Cerebellar cortex (tissue), 1 donor: ENCODE data around the gene RALGAPA2.
A peak's percentile ranks its signal among the peaks of the same experiment; 100 is the strongest.

Experiments
- DNase-seq: peaks from one replicate; pipeline ENCODE4 v3.0.0-alpha.2; 2015; ENCODE audit warnings: low spot score

RALGAPA2 gene

DNA sequence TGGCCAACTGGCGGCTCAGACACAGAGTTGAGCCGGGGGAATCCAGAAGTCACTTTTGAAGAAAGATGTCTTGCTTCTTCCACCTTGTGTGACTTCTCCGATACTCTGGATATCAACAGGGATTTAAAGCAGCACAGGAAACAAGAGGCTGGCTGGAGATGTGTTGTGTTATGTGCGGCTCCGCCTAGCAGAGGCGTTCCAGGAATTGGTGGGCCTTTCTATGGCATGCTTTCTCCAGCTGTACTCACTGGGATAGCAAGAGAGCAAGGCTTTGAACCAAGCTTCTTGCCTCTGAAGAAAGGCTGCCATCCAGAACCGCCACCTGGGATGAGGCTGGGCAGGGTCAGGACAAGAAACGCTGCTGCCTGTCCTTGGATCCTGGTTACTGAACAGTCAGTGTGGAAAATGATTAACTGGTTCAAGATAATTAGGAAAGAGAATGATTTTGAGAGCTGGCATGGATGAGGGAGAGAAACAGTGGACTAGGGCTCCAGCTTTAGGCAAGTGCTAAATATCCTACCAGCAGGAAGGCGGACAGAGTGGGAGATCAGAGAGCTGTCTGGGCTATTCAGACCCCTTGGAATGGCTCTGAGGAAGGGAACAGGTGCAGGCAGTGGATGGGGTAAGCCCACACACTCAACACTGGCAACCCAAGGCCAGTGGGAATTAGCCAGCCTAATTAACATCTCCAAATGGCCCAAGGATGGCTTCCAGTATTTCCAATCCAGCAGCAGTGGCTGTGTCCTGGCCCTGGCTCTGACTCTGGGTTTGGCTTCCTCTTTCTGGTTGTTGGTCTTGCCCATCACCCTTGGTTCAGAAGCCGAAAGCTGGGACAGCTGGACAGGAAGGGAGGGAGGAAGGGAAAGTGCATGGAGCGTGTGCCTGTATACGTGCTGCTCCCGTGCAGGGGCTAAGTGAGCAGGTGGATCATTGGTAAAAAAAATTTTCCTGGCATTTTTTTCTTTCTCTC lies 312.6 kb downstream of the RALGAPA2 start:
- DNase-seq: no peak

DNA sequence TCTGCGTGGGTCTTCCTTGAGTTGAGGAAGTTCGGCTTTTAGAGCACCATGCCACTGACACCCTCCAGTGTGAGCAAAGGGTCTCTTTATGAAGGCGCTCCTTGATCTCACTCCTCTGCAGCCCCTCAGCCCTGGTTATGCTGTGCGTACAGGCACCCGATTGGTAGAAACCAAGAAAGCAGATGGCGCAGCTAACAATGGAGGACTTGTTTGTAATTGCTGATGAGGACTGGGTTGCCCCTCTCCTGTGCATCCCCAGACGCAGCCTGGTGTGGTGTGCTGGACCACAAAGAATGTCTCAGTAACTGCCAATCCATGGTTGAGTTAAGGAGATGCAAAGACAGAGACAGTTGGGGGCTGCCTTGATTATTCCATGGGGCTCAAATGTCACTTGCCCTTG lies 314.3 kb downstream of the RALGAPA2 start:
- DNase-seq: no peak

DNA sequence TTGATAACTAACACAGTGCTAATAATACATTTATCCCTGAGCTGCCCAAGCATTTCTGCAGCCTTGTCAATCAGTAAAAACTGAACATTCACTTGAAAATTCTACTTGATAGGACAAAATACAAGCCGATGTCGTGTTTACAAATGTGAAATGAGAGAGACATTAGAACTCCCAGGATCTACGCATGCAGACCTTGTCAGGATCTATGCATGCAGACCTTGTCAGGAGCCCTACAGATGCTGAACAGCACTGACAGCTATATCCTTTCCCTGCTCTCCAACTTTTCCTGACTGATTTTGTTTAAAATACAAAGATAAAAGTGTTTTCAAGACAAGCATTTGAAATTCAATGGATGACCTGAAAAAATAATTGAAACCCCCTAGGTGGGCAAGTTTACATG lies 315.6 kb downstream of the RALGAPA2 start:
- no peak for DNase-seq

DNA sequence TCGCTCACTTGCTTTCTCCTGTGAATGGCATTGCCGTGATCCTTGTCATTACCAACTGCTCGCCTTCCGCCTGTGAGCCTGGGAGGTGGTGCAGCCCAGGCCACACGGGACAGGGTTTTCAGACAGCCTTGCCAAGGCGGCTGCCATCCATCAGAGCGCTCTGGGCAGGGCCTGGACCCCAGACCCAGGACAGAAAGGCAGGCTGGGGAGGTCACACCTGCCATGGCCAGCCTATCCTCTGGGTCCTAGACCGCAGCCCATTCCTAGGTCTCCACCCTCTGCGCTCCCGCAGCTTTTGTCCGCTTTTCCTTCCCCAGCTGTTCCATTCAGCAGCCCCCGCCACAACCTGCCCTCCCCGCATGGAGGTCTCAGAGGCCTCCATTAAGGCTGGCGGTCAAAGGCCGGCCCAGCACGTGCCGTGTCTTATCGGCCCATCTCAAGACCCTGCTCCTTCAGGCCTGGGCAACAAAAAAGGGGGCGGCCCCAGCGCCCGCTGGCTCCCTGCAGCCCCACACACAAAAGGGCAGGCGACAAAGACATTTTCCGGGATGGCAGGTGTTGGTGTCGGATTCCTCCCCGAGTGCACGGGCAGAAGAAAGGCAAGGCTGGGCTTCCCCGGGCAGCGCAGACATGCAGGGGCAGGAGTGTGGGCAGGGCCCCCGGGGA lies 316.4 kb downstream of the RALGAPA2 start:
- DNase-seq: no peak

DNA sequence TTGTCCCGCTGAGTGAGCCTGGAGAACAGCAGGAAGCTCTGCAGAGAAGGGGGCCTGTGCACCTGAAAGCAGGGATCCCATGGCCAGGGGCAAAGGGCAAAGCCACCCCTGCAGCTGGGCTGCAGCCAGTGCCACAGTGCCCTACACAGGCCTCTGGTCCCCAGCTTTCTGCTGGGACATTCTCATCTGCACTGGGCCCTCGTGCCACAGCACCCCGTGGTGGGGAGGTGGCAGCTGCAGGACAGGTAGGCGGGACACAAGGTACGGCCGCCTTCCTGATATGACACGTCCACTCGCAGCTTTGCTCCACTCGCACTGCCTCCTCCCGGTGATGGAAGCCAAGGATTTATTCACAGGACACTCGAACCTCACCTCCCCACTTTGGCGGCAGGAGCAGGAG lies 317.4 kb downstream of the RALGAPA2 start:
- DNase-seq: no peak

DNA sequence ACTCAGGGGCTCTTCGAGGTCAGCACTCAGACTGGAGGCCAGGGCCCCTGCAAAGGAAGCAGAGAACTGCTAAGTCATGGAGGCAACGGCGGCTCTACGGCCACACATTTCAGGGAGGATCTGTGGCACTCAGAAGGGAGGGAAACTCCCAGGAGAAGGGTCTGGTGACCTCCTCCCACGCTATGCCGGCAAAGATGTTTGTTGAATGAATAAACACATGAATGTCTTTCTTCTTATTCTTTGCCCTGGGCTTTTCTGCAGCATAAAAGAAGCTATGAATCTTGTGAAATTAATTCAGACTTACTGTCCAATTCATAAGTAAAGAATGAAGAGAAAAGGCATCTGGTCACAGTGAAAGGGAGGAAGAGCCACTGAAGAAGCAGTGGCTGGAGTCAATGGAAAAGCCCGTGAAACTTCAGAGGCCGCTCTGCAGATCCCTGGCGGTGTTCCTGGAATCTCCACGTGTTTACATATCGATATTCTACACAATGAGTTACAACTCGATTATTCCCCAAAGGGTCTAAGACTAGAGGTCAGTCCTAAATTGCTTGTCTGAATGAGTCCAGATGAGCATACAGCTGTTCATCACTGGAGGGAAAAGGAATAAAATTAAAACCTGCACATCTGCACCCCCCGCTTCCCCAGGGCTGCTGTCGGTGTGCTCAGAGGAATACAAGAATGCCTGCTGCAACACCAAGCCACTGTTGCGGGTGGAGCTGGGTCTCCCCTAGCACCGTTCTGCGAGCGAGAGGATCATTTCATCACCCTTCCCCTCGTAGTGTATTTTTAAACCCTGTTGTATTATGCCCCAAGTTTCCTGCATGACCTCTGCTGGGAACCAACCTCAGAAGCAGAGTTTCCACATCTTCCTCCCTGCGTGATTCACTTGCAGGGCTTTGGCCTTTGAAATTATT lies 319.0 kb downstream of the RALGAPA2 start:
- DNase-seq: no peak

DNA sequence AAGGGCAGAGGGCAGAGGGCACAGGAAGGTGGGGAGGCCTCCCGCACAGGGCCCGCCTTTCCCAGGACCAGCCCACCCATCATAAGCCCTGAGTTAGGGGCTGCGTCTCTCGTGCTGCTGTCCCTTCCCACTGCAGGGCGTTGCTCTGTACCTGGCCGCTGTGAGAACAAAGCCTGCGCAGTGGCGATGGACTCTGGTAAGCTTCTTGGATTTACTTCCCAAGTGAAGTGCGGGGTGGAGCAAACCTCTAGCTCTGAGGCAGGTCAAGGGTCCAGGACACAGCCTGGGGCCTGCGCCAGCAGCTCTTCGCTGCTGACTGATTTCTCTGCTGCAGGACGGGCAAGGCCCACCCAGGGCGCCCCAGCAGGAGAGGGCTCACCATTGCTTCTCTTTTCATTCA lies 320.7 kb downstream of the RALGAPA2 start:
- DNase-seq: no peak

DNA sequence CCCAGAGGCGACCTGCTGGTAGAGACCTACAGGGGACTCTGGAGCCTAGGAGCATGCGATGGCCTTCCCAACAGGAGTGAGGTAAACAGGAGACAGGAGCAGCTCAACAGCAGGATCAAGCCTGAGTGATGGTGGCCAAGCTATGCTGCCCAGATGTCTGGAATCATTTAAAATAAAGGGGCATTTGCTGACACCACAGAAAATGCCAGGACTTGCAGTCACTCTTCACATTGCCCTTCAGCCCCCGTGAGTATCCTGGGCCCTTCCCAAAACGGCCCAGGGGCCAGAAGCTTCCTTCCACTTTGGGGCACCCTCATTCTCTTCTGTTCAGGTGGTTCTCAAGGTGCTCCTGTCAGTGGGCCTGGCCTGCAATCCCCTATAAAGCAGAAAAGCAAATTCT lies 321.3 kb downstream of the RALGAPA2 start:
- no peak for DNase-seq

DNA sequence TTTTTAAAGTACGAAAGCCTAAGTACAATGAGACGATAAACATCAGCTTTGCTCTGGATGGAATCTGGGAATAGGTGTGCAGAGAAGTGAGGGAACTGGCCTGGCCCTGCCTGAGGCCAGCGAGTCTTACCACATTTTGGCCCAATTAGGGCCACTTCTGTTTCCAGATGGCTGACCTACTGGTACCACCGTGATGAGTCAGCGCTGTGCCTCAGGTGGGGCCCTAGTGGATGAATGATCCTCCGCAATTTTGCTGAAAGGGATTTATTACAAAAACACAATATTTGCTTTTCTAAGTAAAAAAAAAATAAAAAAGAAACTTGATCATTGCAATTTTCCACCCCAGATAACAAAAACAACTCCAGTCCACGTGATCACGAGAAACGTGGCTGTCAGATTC lies 322.1 kb downstream of the RALGAPA2 start:
- DNase-seq: no peak

DNA sequence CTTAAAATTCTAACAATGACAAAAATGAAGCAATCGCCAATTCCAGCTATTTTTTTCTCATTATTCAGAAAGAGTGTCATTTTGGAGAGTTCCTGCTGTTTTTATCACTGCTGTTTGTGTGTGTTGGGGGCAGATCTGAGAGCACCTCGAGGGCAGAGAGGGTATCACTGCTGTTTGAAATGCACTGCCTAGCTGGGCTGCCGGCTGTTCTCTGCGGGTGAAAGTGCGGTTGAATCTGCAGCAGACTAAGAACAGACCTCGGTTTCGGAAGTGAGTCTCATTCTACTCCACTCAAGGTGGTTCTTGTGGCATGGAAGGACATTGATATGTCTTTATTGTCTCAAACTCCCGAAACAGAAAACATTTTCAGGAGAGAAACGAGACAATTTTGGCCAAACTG lies 326.3 kb downstream of the RALGAPA2 start:
- no peak for DNase-seq

DNA sequence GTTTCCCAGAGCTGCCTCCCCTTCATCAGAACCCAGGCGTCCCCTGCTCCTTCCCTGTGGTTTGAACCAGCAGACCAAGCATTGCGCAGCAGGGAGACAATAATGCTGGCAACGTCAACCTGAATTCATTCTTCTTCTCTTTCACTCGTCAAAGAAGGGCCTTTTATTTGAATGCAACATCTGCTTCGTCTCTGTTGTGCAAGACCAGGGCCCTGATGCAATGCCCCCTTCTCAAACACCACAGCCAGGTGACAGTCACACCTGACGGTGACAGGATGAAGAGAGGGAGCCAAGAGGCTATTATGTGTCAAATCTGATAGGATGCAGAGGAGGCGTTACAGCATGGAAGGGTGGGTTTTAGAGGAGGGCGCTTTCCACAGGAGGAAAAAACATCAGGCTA lies 336.6 kb downstream of the RALGAPA2 start:
- DNase-seq: no peak

DNA sequence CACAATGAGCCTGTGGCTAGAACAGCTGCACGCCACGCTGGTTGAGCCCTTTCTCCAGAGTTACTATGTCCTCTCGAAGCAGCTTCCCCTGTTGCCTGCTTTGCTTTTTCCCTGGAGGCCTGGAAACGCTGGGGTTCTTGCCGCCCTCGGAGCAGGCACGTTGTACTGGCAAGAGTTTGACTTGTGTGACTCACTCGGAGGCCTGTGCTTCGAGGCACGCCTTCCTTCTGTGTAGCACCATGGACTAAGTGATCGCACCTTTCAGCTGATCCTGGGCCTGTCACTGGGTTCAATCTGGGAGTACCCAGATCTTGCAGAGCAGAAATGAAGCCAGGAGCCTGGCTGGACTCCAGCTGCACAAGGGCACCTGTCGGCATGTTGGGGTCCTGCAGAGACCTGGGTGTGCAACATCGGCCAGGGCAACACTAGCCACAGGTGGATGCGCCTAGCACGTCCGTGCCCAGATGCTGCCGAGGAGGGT lies 339.3 kb downstream of the RALGAPA2 start:
- DNase-seq: peak; percentile 29

DNA sequence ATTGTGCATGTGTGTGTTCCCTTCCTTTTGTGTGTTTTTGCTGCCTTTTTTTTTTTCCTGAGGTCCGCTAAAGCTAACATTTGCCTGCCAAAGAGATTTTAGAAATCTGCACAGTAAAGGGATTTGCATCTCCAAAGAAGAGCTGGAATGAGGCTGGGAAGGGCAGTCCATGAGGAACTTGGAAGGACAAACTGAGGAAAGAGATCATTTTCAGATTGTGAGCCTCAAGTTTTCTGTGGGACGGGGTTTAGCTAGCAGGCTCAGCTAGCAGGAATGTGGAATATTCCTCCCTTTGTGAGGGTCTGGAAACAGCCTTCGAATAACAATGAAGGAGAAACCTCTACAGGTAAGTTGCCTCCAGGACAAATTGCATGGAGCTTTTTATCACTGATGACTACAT lies 340.8 kb downstream of the RALGAPA2 start:
- peak; percentile 48 for DNase-seq

DNA sequence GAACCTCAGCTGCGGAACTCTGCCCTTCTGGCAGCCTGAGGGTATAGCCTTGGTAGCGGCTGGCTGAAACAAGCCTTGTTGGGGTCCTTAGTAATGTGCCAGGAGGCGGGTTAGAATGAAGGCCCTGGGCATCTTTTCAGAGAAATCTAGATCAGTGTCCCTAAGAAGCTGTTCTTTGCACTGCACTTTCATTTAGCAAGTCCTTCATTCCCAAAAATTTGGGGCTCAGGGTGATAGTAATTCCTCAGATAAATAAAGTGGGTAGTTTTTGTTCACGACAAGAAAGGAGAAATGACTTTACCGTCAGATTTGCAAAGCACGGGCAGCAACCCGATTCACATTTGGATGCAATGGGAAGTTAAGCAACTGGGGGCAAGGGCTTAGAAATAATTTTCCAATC lies 341.4 kb downstream of the RALGAPA2 start:
- no peak for DNase-seq

DNA sequence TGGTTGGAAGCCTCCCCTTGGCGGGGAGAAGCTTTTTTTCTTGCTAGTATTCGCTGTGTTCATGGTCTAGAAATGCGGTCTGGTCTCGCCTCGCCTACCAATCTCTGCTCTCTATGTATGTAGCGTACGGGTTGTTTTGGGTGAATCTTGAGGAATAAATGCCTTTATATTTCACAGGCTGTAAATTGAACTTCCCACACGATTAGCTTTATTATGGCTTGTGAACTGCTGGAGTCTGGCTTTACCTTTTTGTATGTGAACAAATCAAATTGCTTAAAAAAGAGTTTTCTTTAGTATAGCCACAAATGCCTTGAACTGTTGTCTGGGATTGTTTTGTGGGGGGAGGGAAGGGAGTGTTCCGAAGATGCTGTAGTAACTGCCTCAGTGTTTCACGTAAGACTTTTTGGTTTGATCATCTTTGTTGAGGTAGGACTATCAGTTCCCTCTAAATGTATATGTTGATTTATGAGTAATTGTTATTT lies 342.3 kb downstream of the RALGAPA2 start:
- DNase-seq: peak; percentile 61

DNA sequence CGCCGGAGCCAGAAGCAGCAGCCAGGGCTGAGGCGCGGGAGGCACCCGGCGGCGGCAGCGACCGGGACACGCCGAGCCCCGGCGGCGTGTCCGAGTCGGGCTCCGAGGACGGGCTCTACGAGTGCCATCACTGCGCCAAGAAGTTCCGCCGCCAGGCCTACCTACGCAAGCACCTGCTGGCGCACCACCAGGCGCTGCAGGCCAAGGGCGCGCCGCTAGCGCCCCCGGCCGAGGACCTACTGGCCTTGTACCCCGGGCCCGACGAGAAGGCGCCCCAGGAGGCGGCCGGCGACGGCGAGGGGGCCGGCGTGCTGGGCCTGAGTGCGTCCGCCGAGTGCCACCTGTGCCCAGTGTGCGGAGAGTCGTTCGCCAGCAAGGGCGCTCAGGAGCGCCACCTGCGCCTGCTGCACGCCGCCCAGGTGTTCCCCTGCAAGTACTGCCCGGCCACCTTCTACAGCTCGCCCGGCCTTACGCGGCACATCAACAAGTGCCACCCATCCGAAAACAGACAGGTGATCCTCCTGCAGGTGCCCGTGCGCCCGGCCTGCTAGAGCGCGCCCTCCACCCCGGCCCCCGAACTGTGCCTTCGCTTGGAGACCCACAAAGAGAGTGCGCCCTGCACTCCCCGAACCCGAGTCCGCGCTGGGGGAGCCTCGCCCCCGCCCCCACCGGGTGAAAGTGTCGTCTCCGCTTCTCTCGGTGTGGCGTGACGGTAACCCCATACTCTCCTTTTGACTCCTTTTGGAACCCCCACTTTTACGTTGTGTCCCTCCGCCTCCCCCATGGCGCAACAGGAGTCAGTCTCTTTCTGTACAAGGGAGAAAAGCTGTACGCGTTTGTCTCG lies 343.0 kb downstream of the RALGAPA2 start:
- peak; percentile 73 for DNase-seq

DNA sequence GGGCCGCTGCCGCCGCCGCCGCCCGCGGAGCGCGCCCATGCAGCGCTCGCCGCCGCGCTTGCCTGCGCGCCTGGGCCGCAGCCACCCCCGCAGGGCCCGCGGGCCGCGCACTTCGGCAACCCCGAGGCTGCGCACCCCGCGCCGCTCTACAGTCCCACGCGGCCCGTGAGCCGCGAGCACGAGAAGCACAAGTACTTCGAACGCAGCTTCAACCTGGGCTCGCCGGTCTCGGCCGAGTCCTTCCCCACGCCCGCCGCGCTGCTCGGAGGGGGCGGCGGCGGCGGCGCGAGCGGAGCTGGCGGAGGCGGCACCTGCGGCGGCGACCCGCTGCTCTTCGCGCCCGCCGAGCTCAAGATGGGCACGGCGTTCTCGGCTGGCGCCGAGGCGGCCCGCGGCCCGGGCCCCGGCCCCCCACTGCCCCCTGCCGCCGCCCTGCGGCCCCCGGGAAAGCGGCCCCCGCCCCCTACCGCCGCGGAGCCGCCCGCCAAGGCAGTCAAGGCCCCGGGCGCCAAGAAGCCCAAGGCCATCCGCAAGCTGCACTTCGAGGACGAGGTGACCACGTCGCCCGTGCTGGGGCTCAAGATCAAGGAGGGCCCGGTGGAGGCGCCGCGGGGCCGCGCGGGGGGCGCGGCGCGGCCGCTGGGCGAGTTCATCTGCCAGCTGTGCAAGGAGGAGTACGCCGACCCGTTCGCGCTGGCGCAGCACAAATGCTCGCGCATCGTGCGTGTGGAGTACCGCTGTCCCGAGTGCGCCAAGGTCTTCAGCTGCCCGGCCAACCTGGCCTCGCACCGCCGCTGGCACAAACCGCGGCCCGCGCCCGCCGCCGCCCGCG lies 343.8 kb downstream of the RALGAPA2 start:
- peak; percentile 13 for DNase-seq

DNA sequence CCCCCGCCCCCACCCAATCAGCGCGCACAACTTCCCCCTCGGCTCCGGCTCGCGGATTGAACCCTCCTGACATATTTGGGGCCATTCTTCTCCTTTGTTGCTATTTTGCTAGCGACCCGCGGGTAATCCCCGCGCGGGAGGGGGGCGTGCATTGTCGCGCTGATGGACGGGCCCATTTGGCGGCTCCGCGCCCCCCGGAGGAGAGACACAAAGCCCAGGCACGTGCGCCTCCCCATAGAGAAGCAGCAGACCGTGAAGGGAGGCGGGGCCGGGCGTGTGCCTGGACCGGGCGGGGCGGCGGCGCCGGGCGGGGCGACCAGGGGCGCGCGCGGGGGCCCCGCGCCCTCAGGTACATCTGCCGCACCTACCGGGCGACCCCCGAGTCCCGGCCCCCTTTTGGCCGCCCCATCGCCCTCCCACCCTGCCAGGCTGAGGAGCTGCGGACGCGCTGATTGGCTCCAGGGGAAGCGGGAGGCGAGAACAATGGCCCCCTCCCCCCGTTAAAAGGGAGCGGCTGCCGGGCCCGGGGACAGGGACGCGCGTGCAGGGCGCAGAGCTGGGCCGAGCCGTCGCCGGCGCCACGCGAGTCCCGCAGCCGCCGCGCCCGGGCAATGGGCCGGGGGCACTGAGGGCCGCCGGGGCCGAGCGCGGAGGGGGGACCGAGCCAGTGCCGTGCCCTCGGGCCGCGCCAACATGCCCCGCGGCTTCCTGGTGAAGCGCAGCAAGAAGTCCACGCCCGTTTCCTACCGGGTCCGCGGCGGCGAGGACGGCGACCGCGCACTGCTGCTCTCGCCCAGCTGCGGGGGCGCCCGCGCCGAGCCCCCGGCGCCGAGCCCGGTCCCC lies 344.6 kb downstream of the RALGAPA2 start, which contains the start of gene INSM1:
Gene INSM1 (plus strand): TSS at position 530 of the 843 bp plus-strand sequence. CDS start 164 bp downstream, at position 694.
- peak; percentile 63 for DNase-seq
